Measurements from ENCODE around the gene CHST1.

- TF ChIP-seq POLR2A (IDR thresholded peaks at IDR 0.05; ENCODE audit: low read length) (no peak), GATA1 (IDR thresholded peaks at IDR 0.05; ENCODE audit: low read depth, low read length) (no peak)
Measured at GRCh38 chr11:45679806-45680205, 14.4 kb upstream of the CHST1 start.

Data from erythroblast (primary cell).